Measurements from ENCODE around the gene CHAMP1.

DNA sequence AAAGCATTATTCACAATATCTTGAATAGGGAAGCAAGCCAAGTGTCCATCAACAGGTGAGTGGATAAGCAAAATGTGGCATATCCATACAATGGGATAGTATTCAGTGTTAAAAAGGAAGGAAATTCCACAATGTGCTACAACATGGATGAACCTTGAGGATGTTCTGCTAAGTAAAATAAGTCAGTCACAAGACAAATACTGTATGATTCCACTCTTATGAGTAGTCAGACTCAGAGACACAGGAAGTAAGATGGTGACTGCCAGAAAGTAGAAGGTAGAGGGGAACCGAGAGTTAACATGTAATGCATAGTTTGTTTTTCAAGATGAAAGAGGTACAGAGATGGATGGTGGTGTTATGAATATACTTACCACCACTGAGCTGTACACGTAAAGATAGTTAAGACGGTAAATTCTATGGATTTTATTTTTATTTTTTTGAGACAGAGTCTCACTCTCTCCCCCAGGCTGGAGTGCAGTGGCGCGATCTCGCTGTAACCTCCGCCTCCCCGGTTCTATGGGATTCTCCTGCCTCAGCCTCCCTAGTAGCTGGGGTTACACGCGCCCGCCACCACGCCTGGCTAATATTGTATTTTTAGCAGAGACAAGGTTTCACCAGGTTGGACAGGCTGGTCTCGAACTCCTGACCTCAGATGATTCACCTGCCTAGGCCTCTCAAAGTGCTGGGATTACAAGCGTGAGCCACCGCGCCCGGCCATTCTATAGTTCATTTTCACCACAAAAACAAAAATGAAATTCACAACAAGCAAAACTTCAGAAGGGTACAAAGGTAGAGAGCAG is 1.0 kb upstream of the CHAMP1 start:
- TF ChIP-seq, protein P1, sequence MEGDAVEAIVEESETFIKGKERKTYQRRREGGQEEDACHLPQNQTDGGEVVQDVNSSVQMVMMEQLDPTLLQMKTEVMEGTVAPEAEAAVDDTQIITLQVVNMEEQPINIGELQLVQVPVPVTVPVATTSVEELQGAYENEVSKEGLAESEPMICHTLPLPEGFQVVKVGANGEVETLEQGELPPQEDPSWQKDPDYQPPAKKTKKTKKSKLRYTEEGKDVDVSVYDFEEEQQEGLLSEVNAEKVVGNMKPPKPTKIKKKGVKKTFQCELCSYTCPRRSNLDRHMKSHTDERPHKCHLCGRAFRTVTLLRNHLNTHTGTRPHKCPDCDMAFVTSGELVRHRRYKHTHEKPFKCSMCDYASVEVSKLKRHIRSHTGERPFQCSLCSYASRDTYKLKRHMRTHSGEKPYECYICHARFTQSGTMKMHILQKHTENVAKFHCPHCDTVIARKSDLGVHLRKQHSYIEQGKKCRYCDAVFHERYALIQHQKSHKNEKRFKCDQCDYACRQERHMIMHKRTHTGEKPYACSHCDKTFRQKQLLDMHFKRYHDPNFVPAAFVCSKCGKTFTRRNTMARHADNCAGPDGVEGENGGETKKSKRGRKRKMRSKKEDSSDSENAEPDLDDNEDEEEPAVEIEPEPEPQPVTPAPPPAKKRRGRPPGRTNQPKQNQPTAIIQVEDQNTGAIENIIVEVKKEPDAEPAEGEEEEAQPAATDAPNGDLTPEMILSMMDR (IDR thresholded peaks at IDR 0.05): no peak
- no peak for TF ChIP-seq POLR2AphosphoS5 (IDR thresholded peaks at IDR 0.05; ENCODE audit: low read depth, low read length)
- TF ChIP-seq, protein P2, sequence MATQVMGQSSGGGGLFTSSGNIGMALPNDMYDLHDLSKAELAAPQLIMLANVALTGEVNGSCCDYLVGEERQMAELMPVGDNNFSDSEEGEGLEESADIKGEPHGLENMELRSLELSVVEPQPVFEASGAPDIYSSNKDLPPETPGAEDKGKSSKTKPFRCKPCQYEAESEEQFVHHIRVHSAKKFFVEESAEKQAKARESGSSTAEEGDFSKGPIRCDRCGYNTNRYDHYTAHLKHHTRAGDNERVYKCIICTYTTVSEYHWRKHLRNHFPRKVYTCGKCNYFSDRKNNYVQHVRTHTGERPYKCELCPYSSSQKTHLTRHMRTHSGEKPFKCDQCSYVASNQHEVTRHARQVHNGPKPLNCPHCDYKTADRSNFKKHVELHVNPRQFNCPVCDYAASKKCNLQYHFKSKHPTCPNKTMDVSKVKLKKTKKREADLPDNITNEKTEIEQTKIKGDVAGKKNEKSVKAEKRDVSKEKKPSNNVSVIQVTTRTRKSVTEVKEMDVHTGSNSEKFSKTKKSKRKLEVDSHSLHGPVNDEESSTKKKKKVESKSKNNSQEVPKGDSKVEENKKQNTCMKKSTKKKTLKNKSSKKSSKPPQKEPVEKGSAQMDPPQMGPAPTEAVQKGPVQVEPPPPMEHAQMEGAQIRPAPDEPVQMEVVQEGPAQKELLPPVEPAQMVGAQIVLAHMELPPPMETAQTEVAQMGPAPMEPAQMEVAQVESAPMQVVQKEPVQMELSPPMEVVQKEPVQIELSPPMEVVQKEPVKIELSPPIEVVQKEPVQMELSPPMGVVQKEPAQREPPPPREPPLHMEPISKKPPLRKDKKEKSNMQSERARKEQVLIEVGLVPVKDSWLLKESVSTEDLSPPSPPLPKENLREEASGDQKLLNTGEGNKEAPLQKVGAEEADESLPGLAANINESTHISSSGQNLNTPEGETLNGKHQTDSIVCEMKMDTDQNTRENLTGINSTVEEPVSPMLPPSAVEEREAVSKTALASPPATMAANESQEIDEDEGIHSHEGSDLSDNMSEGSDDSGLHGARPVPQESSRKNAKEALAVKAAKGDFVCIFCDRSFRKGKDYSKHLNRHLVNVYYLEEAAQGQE (IDR thresholded peaks at IDR 0.05; ENCODE audit: insufficient read depth in 1 of 2, low read depth in 2 of 2, low read length in 1 of 2): no peak
- TF ChIP-seq SIN3A (IDR thresholded peaks at IDR 0.05; ENCODE audit: borderline replicate concordance, insufficient read depth, low read depth, low read length): no peak

All from Panc1 (cell line).